HepG2 (cell line): ENCODE measurements around the gene ANKS1A. TPM values are rescaled to one million over a fixed set of nuclear protein-coding genes. Genes with fewer than 3 reads are reported as not detected.

Source experiments
- CEBPG ChIP-seq: IDR thresholded peaks from 2 replicates; pipeline ENCODE4 v1.6.1; 2016
- CSRNP2 ChIP-seq: sonication (generic); formaldehyde crosslinking; conservative IDR thresholded peaks from 2 replicates; pipeline ENCODE4 v1.8.0; 2022; ENCODE audit warnings: low read depth, missing genetic modification reagents
- FOSL1 ChIP-seq: sonication (generic); formaldehyde crosslinking; IDR thresholded peaks from 2 replicates; pipeline ENCODE4 v1.9.0; 2021; ENCODE audit warnings: missing genetic modification reagents, borderline replicate concordance
- GMEB2 ChIP-seq: IDR thresholded peaks from 2 replicates; pipeline ENCODE4 v1.6.1; 2016; ENCODE audit warnings: missing biosample characterization, missing genetic modification reagents, low read depth
- HBP1 ChIP-seq: IDR thresholded peaks from 2 replicates; pipeline ENCODE4 v1.6.1; 2016; ENCODE audit warnings: low read depth, control low read depth
- KMT2A ChIP-seq: sonication (generic); formaldehyde crosslinking; IDR thresholded peaks from 2 replicates; pipeline ENCODE4 v1.4.0; 2020; ENCODE audit warnings: missing genetic modification reagents
- MEIS1 ChIP-seq: sonication (generic); formaldehyde crosslinking; IDR thresholded peaks from 2 replicates; pipeline ENCODE4 v1.9.0; 2021; ENCODE audit warnings: mild to moderate bottlenecking, missing genetic modification reagents, moderate library complexity, borderline replicate concordance
- MTA3 ChIP-seq: sonication (generic); formaldehyde crosslinking; IDR thresholded peaks from 2 replicates; pipeline ENCODE4 v1.4.0; 2020; ENCODE audit warnings: missing genetic modification reagents
- MXD1 ChIP-seq: sonication (generic); formaldehyde crosslinking; IDR thresholded peaks from 2 replicates; pipeline ENCODE4 v1.4.0; 2020; ENCODE audit warnings: mild to moderate bottlenecking, missing genetic modification reagents
- NR1H2 ChIP-seq: sonication (generic); formaldehyde crosslinking; IDR thresholded peaks from 2 replicates; pipeline ENCODE4 v1.8.1; 2022; ENCODE audit warnings: low read depth, missing genetic modification reagents, borderline replicate concordance
- POLR2AphosphoS5 ChIP-seq: IDR thresholded peaks from 2 replicates; pipeline ENCODE4 v1.6.1; 2012; ENCODE audit warnings: low read depth, low read length
- RARA ChIP-seq: IDR thresholded peaks from 2 replicates; pipeline ENCODE4 v1.6.1; 2016; ENCODE audit warnings: missing genetic modification reagents, missing compliant biosample characterization
- RBFOX2 ChIP-seq: fragments of 200-400 bp; formaldehyde crosslinking; IDR thresholded peaks from 2 replicates; pipeline ENCODE4 v1.6.1; 2017; ENCODE audit warnings: low read depth, mild to moderate bottlenecking, low read length
- RNF2 ChIP-seq: fragments of 450-650 bp; conservative IDR thresholded peaks from 2 replicates; pipeline ENCODE4 v1.6.1; 2016; ENCODE audit warnings: low read depth
- SALL1 ChIP-seq: sonication (generic); formaldehyde crosslinking; IDR thresholded peaks from 2 replicates; pipeline ENCODE4 v1.8.0; 2022; ENCODE audit warnings: mild to moderate bottlenecking, missing genetic modification reagents
- SIN3A ChIP-seq: IDR thresholded peaks from 2 replicates; pipeline ENCODE4 v1.6.1; 2011; ENCODE audit warnings: low read depth, mild to moderate bottlenecking, control low read depth, low read length, borderline replicate concordance
- STAG1 ChIP-seq: sonication (generic); formaldehyde crosslinking; IDR thresholded peaks from 2 replicates; pipeline ENCODE4 v1.4.0; 2020; ENCODE audit warnings: missing genetic modification reagents
- SUZ12 ChIP-seq: fragments of 150-350 bp; IDR thresholded peaks from 2 replicates; pipeline ENCODE4 v1.6.1; 2014; ENCODE audit warnings: low read depth, low read length
- TCF12 ChIP-seq, 2 experiments: fragments of 450-650 bp in 1 of 2; sonication (generic) in 1 of 2; formaldehyde crosslinking in 1 of 2; IDR thresholded peaks; 2 replicates each; pipeline versions ENCODE4 v1.6.1 to v1.8.0; 2017 to 2022; ENCODE audit warnings: antibody characterized with exemption in 1 of 2, mild to moderate bottlenecking in 1 of 2, missing genetic modification reagents in 1 of 2, moderate library complexity in 1 of 2
- TRIM24 ChIP-seq: sonication (generic); formaldehyde crosslinking; IDR thresholded peaks from 2 replicates; pipeline ENCODE4 v1.8.0; 2022; ENCODE audit warnings: mild to moderate bottlenecking, missing genetic modification reagents
- ZFP82 ChIP-seq: sonication (generic); formaldehyde crosslinking; IDR thresholded peaks from 2 replicates; pipeline ENCODE4 v1.5.1; 2020; ENCODE audit warnings: mild to moderate bottlenecking, missing genetic modification reagents, borderline replicate concordance
- ZMYM2 ChIP-seq: sonication (generic); formaldehyde crosslinking; IDR thresholded peaks from 2 replicates; pipeline ENCODE4 v1.8.0; 2022; ENCODE audit warnings: mild to moderate bottlenecking, missing genetic modification reagents
- ZNF18 ChIP-seq: sonication (generic); formaldehyde crosslinking; IDR thresholded peaks from 2 replicates; pipeline ENCODE4 v1.8.0; 2022; ENCODE audit warnings: mild to moderate bottlenecking, missing genetic modification reagents; ENCODE audit not compliant: insufficient replicate concordance
- ZNF564 ChIP-seq: sonication (generic); formaldehyde crosslinking; IDR thresholded peaks from 2 replicates; pipeline ENCODE4 v1.8.1; 2023; ENCODE audit warnings: mild to moderate bottlenecking, missing genetic modification reagents
- polyA plus RNA-seq, 8 experiments: library from polyadenylated mRNA; depleted of rRNA in 3 of 8; stranded (reverse) in 7 of 8; unstranded in 1 of 8; fragments of >200 nt; fragmentation: Illumina TruSeq in 4 of 8; extraction: Trizol in 4 of 8; gene quantifications; 2 replicates each; pipeline versions ENCODE4 v1.2.1 to v1.2.3, GENCODE V29; 2011 to 2016; ENCODE audit warnings: low read depth in 4 of 8, missing spikeins in 1 of 8, mixed read lengths in 1 of 8; ENCODE audit not compliant: insufficient read depth in 1 of 8
- total RNA-seq, 5 experiments: library from RNA; depleted of rRNA; stranded (reverse); fragments of >200 nt; fragmentation: Illumina TruSeq; extraction: Trizol; gene quantifications; 2 replicates each; pipeline ENCODE4 v1.2.3, GENCODE V29; 2016; ENCODE audit warnings: low read depth in 1 of 5

Gene ANKS1A
- total and polyA plus RNA-seq, 2 of the 13 experiments (the other 11 are each of a cell fraction or from before 2014, with no cell fraction given), result 7.2 to 15.1 TPM

GRCh38 chr6:34887753-34888513 is 1.1 kb upstream of the ANKS1A start, which contains the start of gene TAF11 (continued):
- TF ChIP-seq GMEB2 (CRISPR knock-in tag) (peak; percentile 78), MTA3 (CRISPR knock-in tag) (no peak), ZNF564 (CRISPR knock-in tag) (no peak), KMT2A (CRISPR knock-in tag) (peak; percentile 100), MEIS1 (no peak), SIN3A (peak; percentile 97), MXD1 (CRISPR knock-in tag) (peak; percentile 79), TRIM24 (CRISPR knock-in tag) (no peak), RNF2 (no peak), POLR2AphosphoS5 (peak; percentile 91), TCF12 (IDR thresholded peaks at IDR 0.05) (no peak), TCF12 (CRISPR knock-in tag; IDR thresholded peaks at IDR 0.05) (0 out of 2 replicates have a peak, but pooled peaks have one; percentile 37), NR1H2 (CRISPR knock-in tag) (no peak), ZNF18 (CRISPR knock-in tag) (no peak), CSRNP2 (no peak), CEBPG (CRISPR knock-in tag) (peak; percentile 63; the same call in 1 of the 2 replicates), RARA (CRISPR knock-in tag) (peak; percentile 51), ZMYM2 (CRISPR knock-in tag) (no peak), FOSL1 (CRISPR knock-in tag) (no peak), RBFOX2 (peak; percentile 46), ZFP82 (CRISPR knock-in tag) (0 out of 2 replicates have a peak, but pooled peaks have one; percentile 15), SALL1 (peak; percentile 81), SUZ12 (no peak), STAG1 (peak; percentile 12; the same call in 1 of the 2 replicates), HBP1 (CRISPR knock-in tag) (peak; percentile 93)
